HUES6 (cell line): ENCODE measurements around the gene STPG1.
"Not testable (repeated sequence)": the region's sequence is repeated elsewhere in the genome, so short reads cannot be mapped to it uniquely, and the experiment has no call there.

Source experiments
- H3K27ac ChIP-seq: 2 replicates; pipeline ENCODE4 v1.7.0; 2013; ENCODE audit warnings: low read depth, mild to moderate bottlenecking, low read length, inconsistent platforms
- H3K27me3 ChIP-seq: 2 replicates; pipeline ENCODE4 v1.6.1; 2013; ENCODE audit warnings: low read length; ENCODE audit not compliant: control insufficient read depth, insufficient read depth
- H3K36me3 ChIP-seq: 2 replicates; pipeline ENCODE4 v1.6.1; 2013; ENCODE audit warnings: low read length; ENCODE audit not compliant: control insufficient read depth, insufficient read depth
- H3K4me1 ChIP-seq: 2 replicates; pipeline ENCODE4 v1.6.1; 2013; ENCODE audit warnings: low read length; ENCODE audit not compliant: control insufficient read depth, insufficient read depth
- H3K4me3 ChIP-seq: 2 replicates; pipeline ENCODE4 v1.5.1; 2013; ENCODE audit warnings: low read depth, low read length
- H3K9ac ChIP-seq: one replicate; pipeline ENCODE4 v1.6.1; 2013; ENCODE audit warnings: mild to moderate bottlenecking, low read length
- H3K9me3 ChIP-seq: 2 replicates; pipeline ENCODE4 v1.6.1; 2013; ENCODE audit warnings: low read depth, low read length; ENCODE audit not compliant: control insufficient read depth, insufficient read depth

STPG1 gene

GRCh38 chr1:24446446-24446845, 32.9 kb upstream of the STPG1 start:
- not testable (repeated sequence) for H3K27ac ChIP-seq, H3K36me3 ChIP-seq, H3K9me3 ChIP-seq, H3K9ac ChIP-seq, H3K4me3 ChIP-seq, H3K4me1 ChIP-seq, H3K27me3 ChIP-seq

- no peak overlapping the region for H3K9ac ChIP-seq
- peaks cover 6% of the 10 kb centered on the region for H3K4me1 ChIP-seq
- H3K27ac ChIP-seq = no peak overlapping the region
- H3K27me3 ChIP-seq = no peaks in the 10 kb centered on the region
- no peaks in the 10 kb centered on the region for H3K9me3 ChIP-seq
- no peaks in the 10 kb centered on the region for H3K36me3 ChIP-seq
- H3K4me3 ChIP-seq = no peak overlapping the region
These were observed 29.7 kb upstream of the STPG1 start for GRCh38 chr1:24443241-24443656.

DNA sequence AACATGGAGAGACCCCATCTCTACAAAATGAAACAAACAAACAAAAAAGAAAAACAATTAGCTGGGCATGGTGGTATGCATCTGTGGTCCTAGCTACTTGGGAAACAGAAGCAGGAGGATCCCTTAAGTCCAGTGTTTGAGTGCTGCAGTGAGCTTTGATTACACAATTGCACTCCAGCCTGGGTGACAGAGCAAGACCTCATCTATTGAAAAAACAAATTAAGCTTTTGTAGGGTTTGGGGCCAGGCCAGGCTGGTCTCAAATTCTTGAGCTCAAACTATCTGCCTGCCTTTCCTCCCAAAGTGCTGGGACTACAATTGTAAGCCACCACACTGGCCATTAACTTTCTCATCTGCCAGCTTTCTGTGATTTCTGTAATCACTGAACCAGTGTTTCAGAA, 29.2 kb upstream of the STPG1 start:
- H3K9ac ChIP-seq = no peak overlapping the region
- peaks cover 10% of the 10 kb centered on the region for H3K4me1 ChIP-seq

DNA sequence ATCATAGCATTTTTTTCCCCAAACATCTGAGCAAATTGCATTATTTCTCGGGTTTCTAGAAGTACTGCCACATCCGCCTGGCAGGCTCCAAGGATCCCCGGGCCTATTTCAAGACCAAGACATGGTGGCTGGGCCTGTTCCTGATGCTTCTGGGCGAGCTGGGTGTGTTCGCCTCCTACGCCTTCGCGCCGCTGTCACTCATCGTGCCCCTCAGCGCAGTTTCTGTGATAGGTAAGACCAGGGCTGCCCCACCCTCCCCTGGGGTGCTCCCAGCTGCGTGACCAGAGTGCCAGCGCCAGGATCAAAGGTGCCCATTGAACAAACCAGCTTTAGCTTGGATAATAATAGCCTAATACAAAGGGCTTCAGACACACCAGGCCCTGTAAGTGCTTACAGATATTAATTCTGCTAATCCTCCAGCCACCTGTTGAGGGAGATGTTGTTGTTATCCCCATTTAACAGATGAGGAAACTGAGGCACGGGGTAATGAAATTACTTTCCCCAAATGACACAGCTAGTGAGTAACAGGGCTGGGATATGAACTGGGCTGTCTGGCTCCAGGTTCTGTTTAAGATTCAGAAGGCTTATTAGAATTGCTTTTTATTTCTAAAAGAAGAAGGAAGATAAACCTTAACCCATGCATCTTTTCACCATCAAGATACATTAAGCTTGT, 28.6 kb upstream of the STPG1 start:
- H3K9me3 ChIP-seq = no peaks in the 10 kb centered on the region
- no peaks in the 10 kb centered on the region for H3K36me3 ChIP-seq
- no peak overlapping the region for H3K27ac ChIP-seq
- no peak overlapping the region for H3K4me3 ChIP-seq
- H3K27me3 ChIP-seq = no peaks in the 10 kb centered on the region
- no peak overlapping the region for H3K9ac ChIP-seq
- H3K4me1 ChIP-seq = peaks cover 10% of the 10 kb centered on the region

More for the DNA sequence above, 29.2 kb upstream of the STPG1 start:
- Histone ChIP-seq H3K9me3 (no peaks in the 10 kb centered on the region), H3K27ac (no peak overlapping the region), H3K4me3 (no peak overlapping the region), H3K36me3 (no peaks in the 10 kb centered on the region), H3K27me3 (no peaks in the 10 kb centered on the region)

DNA sequence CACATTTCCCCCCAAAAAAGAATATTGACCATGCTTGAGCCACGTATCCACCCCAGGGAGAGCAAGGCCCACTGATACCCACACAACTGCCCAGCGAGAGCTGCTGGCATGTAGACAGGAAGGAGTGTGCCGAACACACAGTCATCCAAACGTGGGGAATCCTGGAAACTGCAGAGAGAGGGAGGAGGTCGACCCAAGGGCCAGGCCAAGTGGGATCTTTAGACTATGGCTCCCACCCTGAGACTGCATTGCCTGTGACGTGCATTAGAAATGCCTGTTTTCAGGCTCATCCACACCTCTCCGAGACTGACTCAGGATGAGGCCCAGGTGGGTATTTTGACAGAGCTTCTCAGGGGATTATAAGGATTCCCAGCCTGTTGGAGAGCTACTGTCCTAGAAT, 27.9 kb upstream of the STPG1 start:
- Histone ChIP-seq H3K9ac (no peak overlapping the region), H3K4me1 (peaks cover 10% of the 10 kb centered on the region), H3K4me3 (no peak overlapping the region), H3K27me3 (no peaks in the 10 kb centered on the region), H3K27ac (no peak overlapping the region), H3K36me3 (no peaks in the 10 kb centered on the region), H3K9me3 (no peaks in the 10 kb centered on the region)

DNA sequence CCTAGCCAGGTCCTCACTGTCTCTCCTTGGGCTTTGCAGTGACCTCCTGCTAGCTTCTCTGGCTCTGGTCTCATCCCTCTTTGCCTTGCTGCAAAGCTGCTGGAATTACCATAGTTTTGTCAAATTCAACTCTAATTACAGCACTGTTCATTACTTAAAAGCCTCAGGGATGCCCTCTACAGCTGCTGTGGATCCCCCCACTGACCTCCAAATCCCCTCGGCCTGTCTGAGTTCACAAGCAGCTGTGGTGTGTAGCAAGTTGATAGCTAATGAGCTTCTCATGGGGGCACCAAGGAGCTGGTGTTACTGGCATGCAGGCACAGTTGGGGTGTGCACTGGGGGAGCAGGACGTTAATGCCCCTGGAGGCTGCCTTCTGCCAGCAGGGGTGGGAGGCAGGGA, 26.9 kb upstream of the STPG1 start:
- Histone ChIP-seq H3K9ac (no peak overlapping the region), H3K27ac (no peak overlapping the region)

GRCh38 chr1:24438423-24438901, 24.9 kb upstream of the STPG1 start:
- peaks cover 10% of the 10 kb centered on the region for H3K4me1 ChIP-seq
- H3K27me3 ChIP-seq = no peaks in the 10 kb centered on the region
- no peaks in the 10 kb centered on the region for H3K9me3 ChIP-seq
- H3K27ac ChIP-seq = no peak overlapping the region
- no peak overlapping the region for H3K4me3 ChIP-seq
- no peaks in the 10 kb centered on the region for H3K36me3 ChIP-seq
- no peak overlapping the region for H3K9ac ChIP-seq

More for the DNA sequence above, 26.9 kb upstream of the STPG1 start:
- H3K4me1 ChIP-seq = peaks cover 10% of the 10 kb centered on the region
- H3K4me3 ChIP-seq = no peak overlapping the region
- no peaks in the 10 kb centered on the region for H3K36me3 ChIP-seq
- no peaks in the 10 kb centered on the region for H3K27me3 ChIP-seq
- no peaks in the 10 kb centered on the region for H3K9me3 ChIP-seq

DNA sequence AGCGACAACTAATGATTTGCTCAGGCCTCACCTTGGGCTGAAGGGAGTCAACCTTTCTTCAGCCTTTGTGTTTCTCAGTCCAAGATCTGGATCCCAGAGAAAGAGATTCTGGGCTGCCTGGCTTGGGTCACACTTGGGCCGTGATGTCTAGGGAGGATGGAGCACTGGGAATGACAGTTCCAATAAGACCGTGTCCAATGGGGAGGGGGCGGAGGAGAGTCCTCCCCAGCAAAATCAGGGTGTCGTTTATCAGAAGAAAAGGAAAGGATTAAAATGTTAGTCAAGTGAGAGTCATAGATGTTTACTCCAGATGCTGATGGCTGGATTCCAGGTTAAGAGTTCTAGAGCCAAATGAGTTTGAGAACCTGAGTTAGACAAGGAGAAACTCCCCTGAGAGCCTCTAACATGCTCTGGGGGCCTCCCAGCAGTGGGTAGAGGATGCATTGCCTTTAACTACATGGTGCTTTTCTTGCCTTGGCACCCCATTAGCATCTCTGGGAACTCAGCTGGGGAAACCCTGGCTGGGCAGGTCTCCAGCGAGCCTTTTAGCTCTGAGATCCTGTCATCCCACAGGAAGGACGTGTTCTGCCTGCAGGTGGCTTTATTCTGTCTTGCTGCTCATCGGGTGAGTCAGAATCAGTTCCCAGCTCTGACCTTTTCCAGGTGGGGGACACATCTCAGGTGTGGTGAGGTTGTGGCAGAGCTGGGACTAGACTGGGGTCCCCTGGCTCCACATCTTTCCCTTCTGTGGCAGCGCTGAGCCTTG, 24.2 kb upstream of the STPG1 start:
- Histone ChIP-seq H3K27ac (no peak overlapping the region), H3K9ac (no peak overlapping the region), H3K36me3 (no peaks in the 10 kb centered on the region), H3K4me1 (peaks cover 10% of the 10 kb centered on the region), H3K27me3 (no peaks in the 10 kb centered on the region), H3K4me3 (no peak overlapping the region), H3K9me3 (no peaks in the 10 kb centered on the region)

DNA sequence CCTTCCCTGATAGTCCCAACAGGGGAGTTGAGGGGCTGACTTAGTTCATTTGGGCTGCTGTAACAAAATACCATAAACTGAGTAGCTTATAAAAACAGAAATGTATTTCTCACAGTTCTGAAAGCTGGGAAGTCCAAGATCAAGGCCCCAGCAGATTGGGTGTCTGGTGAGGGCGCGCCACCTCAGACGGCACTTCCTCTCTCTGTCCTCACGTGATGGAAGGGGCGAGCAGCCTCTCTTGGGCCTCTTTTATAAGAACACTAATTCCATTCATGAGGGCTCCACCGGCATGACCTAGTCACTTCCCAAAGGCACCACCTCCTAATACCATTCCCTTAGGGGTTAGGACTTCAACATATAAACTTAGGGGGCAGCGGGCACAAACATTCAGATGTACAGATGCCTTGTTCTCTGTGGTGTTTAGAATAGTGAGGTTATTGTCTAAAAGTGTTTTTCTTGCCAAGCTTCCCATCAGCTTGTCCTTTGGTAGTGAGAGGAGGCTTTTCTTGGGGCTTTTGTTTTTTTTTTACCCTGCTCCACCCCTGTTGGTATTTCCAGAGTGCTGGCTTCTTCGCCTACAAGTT, 22.3 kb upstream of the STPG1 start:
- H3K36me3 ChIP-seq = no peaks in the 10 kb centered on the region
- no peak overlapping the region for H3K4me3 ChIP-seq
- H3K27ac ChIP-seq = no peak overlapping the region

GRCh38 chr1:24427545-24427862, 13.9 kb upstream of the STPG1 start:
- Histone ChIP-seq H3K4me1 (no peaks in the 10 kb centered on the region), H3K4me3 (no peak overlapping the region), H3K27ac (no peak overlapping the region), H3K9ac (no peak overlapping the region), H3K27me3 (no peaks in the 10 kb centered on the region), H3K36me3 (no peaks in the 10 kb centered on the region), H3K9me3 (no peaks in the 10 kb centered on the region)

More for the DNA sequence above, 22.3 kb upstream of the STPG1 start:
- peaks cover 10% of the 10 kb centered on the region for H3K4me1 ChIP-seq
- no peaks in the 10 kb centered on the region for H3K9me3 ChIP-seq
- no peak overlapping the region for H3K9ac ChIP-seq
- no peaks in the 10 kb centered on the region for H3K27me3 ChIP-seq
